Measurements from ENCODE around the gene IL18BP. TPM values are rescaled to one million over a fixed set of nuclear protein-coding genes. Genes with fewer than 3 reads are reported as not detected.
A peak's percentile ranks its signal among the peaks of the same experiment; 100 is the strongest.

IL18BP gene
- total RNA-seq, 2 experiments from 2014 or later: 14.7 to 16.8 TPM

- DNase-seq (no peak), ATAC-seq (ENCODE audit: poor library complexity) (no peak)
- Mint-ChIP-seq H3K36me3 (ENCODE audit: low read depth) (peaks cover 36% of the 10 kb centered on the region), H3K27me3 (no peaks in the 10 kb centered on the region), H3K4me3 (no peak overlapping the region), H3K27ac (no peak overlapping the region), H3K9me3 (no peaks in the 10 kb centered on the region), H3K4me1 (ENCODE audit: low read depth) (no peaks in the 10 kb centered on the region)
- no peak overlapping the region for H3K27ac ChIP-seq (ENCODE audit: low read depth in 1 of 2, low read length in 2 of 2)
- H3K4me1 ChIP-seq (ENCODE audit: insufficient read depth, low read length): no peaks in the 10 kb centered on the region
- intact Hi-C loops (cut with DNase I, micrococcal nuclease): loop anchor here (1.0 to 5.0 kb wide), 4 partner anchors 114 to 455 kb away; partner anchors contain the start of gene CLPB (in 2 of the 2)
- no peaks in the 10 kb centered on the region for H3K27me3 ChIP-seq (ENCODE audit: control insufficient read depth in 1 of 2, insufficient read depth in 2 of 2, low read length in 2 of 2)
- no peaks in the 10 kb centered on the region for H3K9me3 ChIP-seq (ENCODE audit: control insufficient read depth in 1 of 2, insufficient read depth in 1 of 2, low read length in 2 of 2)
- peaks cover 9% of the 10 kb centered on the region for H3K36me3 ChIP-seq (ENCODE audit: insufficient read depth, low read length)
- POLR2A ChIA-PET: no interaction called here
- TF ChIP-seq CTCF (IDR thresholded peaks at IDR 0.05): no peak
- CTCF ChIA-PET: interaction anchor here (1.0 to 2.2 kb wide), 6 partner anchors 10 to 167 kb away, joined by 3 to 7 read pairs (median 4); partner anchors contain the start of gene XNDC1N
- H3K4me3 ChIP-seq (ENCODE audit: low read length): no peak overlapping the region
These were observed 21.6 kb upstream of the IL18BP start for GRCh38 chr11:71977090-71977489.

- H3K27ac ChIP-seq (ENCODE audit: low read depth in 1 of 2, low read length in 2 of 2): no peak overlapping the region
- ChIA-PET POLR2A (no interaction called here), CTCF (interaction anchor here (0.7 to 2.2 kb wide), 7 partner anchors 9 to 166 kb away, joined by 3 to 7 read pairs (median 4); no protein-coding TSS in a partner anchor)
These were observed 20.8 kb upstream of the IL18BP start for GRCh38 chr11:71977743-71978418.

GRCh38 chr11:71979094-71979493, 19.6 kb upstream of the IL18BP start:
- Mint-ChIP-seq H3K27ac (no peak overlapping the region), H3K36me3 (ENCODE audit: low read depth) (peaks cover 52% of the 10 kb centered on the region), H3K4me1 (ENCODE audit: low read depth) (no peaks in the 10 kb centered on the region), H3K27me3 (no peaks in the 10 kb centered on the region), H3K9me3 (no peaks in the 10 kb centered on the region), H3K4me3 (no peak overlapping the region)
- Histone ChIP-seq H3K27me3 (ENCODE audit: control insufficient read depth in 1 of 2, insufficient read depth in 2 of 2, low read length in 2 of 2) (no peaks in the 10 kb centered on the region), H3K27ac (ENCODE audit: low read depth in 1 of 2, low read length in 2 of 2) (no peak overlapping the region), H3K4me1 (ENCODE audit: insufficient read depth, low read length) (no peaks in the 10 kb centered on the region), H3K9me3 (ENCODE audit: control insufficient read depth in 1 of 2, insufficient read depth in 1 of 2, low read length in 2 of 2) (no peaks in the 10 kb centered on the region), H3K36me3 (ENCODE audit: insufficient read depth, low read length) (peaks cover 16% of the 10 kb centered on the region), H3K4me3 (ENCODE audit: low read length) (no peak overlapping the region)
- ChIA-PET POLR2A (no interaction called here), CTCF (no interaction called here)
- no peak for TF ChIP-seq CTCF (IDR thresholded peaks at IDR 0.05)
- intact Hi-C loops (cut with DNase I, micrococcal nuclease): loop anchor here (5.0 kb wide), 1 partner anchor 453 kb away; the partner anchor contains the start of gene CLPB (in 2 of the 2)
- ATAC-seq (ENCODE audit: poor library complexity) (no peak), DNase-seq (no peak)

More at GRCh38 chr11:71977743-71978418, 20.8 kb upstream of the IL18BP start:
- H3K36me3 Mint-ChIP-seq (ENCODE audit: low read depth): peaks cover 40% of the 10 kb centered on the region
- Histone ChIP-seq H3K4me3 (ENCODE audit: low read length) (no peak overlapping the region), H3K27me3 (ENCODE audit: control insufficient read depth in 1 of 2, insufficient read depth in 2 of 2, low read length in 2 of 2) (no peaks in the 10 kb centered on the region), H3K9me3 (ENCODE audit: control insufficient read depth in 1 of 2, insufficient read depth in 1 of 2, low read length in 2 of 2) (no peaks in the 10 kb centered on the region), H3K4me1 (ENCODE audit: insufficient read depth, low read length) (no peaks in the 10 kb centered on the region), H3K36me3 (ENCODE audit: insufficient read depth, low read length) (peaks cover 9% of the 10 kb centered on the region)
- TF ChIP-seq CTCF (IDR thresholded peaks at IDR 0.05): peak; percentile 72
- H3K27ac Mint-ChIP-seq: no peak overlapping the region
- H3K9me3 Mint-ChIP-seq: no peaks in the 10 kb centered on the region
- intact Hi-C loops (cut with DNase I, micrococcal nuclease): loop anchor here (1.0 to 5.0 kb wide), 5 partner anchors 113 to 454 kb away; partner anchors contain the start of gene CLPB (in 2 of the 2)
- ATAC-seq (ENCODE audit: poor library complexity): peak; percentile 62
- DNase-seq: peak; percentile 20 to 75 (median 40)
- no peak overlapping the region for H3K4me3 Mint-ChIP-seq
- H3K27me3 Mint-ChIP-seq: no peaks in the 10 kb centered on the region
- H3K4me1 Mint-ChIP-seq (ENCODE audit: low read depth): no peaks in the 10 kb centered on the region
